A549 (cell line): ENCODE measurements around the gene NOTCH2. TPM values are rescaled to one million over a fixed set of nuclear protein-coding genes. Genes with fewer than 3 reads are reported as not detected.

Experiments
- ATAC-seq, 2 experiments: fragments of 200-7000 bp in 1 of 2; fragments of >200 bp in 1 of 2; cut with Nextera tagmentation in 1 of 2; cut with Tn5 transposase in 1 of 2; 3 replicates each; pipeline versions ENCODE4 v1.8.0 to v1.9.1; 2018 to 2020; ENCODE audit warnings: mild to moderate bottlenecking in 1 of 2, moderate library complexity in 1 of 2
- CTCF ChIA-PET: fragments of 300-600 bp; sonication (Branson Sonifier 250); formaldehyde crosslinking; extraction: SDS; loops from one replicate; lab custom pipeline; 2021; ENCODE audit warnings: antibody characterized with exemption, inconsistent platforms; lab: Yijun Ruan, JAX
- POLR2A ChIA-PET: fragments of 350-600 bp; formaldehyde crosslinking; extraction: SDS; loops from one replicate; lab custom pipeline; 2021; ENCODE audit warnings: antibody characterized with exemption, inconsistent platforms; lab: Yijun Ruan, JAX
- DNase-seq, 2 experiments: peaks; one replicate each; pipeline versions ENCODE4 v3.0.0 to v3.0.0-alpha.2; 2011 to 2016; ENCODE audit warnings: low read depth in 1 of 2, low spot score in 1 of 2
- FAIRE-seq: peaks from 2 replicates; lab custom pipeline; 2011; peaks lifted over from hg19 to GRCh38; lab: Jason Lieb, UNC
- H3K27ac ChIP-seq, 2 experiments: fragments of >200 bp; sonication (Bioruptor Twin); formaldehyde crosslinking; 3 replicates each; pipeline ENCODE4 v1.5.1; 2016 to 2017
- H3K4me1 ChIP-seq: fragments of >200 bp; sonication (Bioruptor Twin); formaldehyde crosslinking; 3 replicates; pipeline ENCODE4 v1.6.1; 2016
- H3K4me2 ChIP-seq: fragments of >200 bp; sonication (Bioruptor Twin); formaldehyde crosslinking; 3 replicates; pipeline ENCODE4 v1.6.1; 2016
- H3K4me3 ChIP-seq: fragments of >200 bp; sonication (Bioruptor Twin); formaldehyde crosslinking; 3 replicates; pipeline ENCODE4 v1.5.1; 2016
- H3K9me3 ChIP-seq: fragments of >200 bp; sonication (Bioruptor Twin); formaldehyde crosslinking; 3 replicates; pipeline ENCODE4 v1.6.1; 2016
- CBX2 ChIP-seq: fragments of 200-600 bp; sonication (generic); IDR thresholded peaks from 2 replicates; pipeline ENCODE4 v1.6.1; 2016; ENCODE audit warnings: low read depth, mild to moderate bottlenecking, borderline replicate concordance
- EHMT2 ChIP-seq: fragments of 200-600 bp; sonication (generic); IDR thresholded peaks from 2 replicates; pipeline ENCODE4 v1.6.1; 2016; ENCODE audit warnings: antibody characterized with exemption, low read depth, mild to moderate bottlenecking, moderate library complexity
- EP300 ChIP-seq, 2 experiments: fragments of >200 bp; sonication (Bioruptor Twin); formaldehyde crosslinking; IDR thresholded peaks; 2 replicates in 1 of 2; 3 replicates in 1 of 2; pipeline ENCODE4 v1.6.1; 2016 to 2017
- KDM5A ChIP-seq: fragments of 200-600 bp; sonication (generic); IDR thresholded peaks from 2 replicates; pipeline ENCODE4 v1.6.1; 2016; ENCODE audit warnings: antibody characterized with exemption, mild to moderate bottlenecking
- MAFK ChIP-seq: fragments of 450-650 bp; IDR thresholded peaks from 2 replicates; pipeline ENCODE4 v1.6.1; 2014; ENCODE audit not compliant: partially characterized antibody
- NPAS2 ChIP-seq: fragments of 250-450 bp; sonication (Bioruptor Pico); IDR thresholded peaks from 2 replicates; pipeline ENCODE4 v1.8.0; 2022; ENCODE audit warnings: mild to moderate bottlenecking, moderate library complexity, borderline replicate concordance
- SREBF2 ChIP-seq: fragments of 450-650 bp; IDR thresholded peaks from 2 replicates; pipeline ENCODE4 v1.6.1; 2014; ENCODE audit warnings: mild to moderate bottlenecking, moderate library complexity
- polyA plus RNA-seq, 4 experiments: library from polyadenylated mRNA; depleted of rRNA in 3 of 4; stranded (reverse); fragments of >200 nt; fragmentation: RNase III in 1 of 4; extraction: RNeasy Plus Mini Kit Qiagen cat#74134 plus additional on column Dnase treatment in 1 of 4; gene quantifications; 2 replicates in 3 of 4; 3 replicates in 1 of 4; pipeline ENCODE4 v1.2.3, GENCODE V29; 2011 to 2017
- TF ChIP-seq, protein P1 (sequence below): IDR thresholded peaks from 2 replicates; pipeline ENCODE4 v1.6.1; 2012; ENCODE audit warnings: low read depth, borderline replicate concordance
- TF ChIP-seq, protein P2 (sequence below): fragments of 150-350 bp; IDR thresholded peaks from 2 replicates; pipeline ENCODE4 v1.6.1; 2014; ENCODE audit warnings: low read depth, mild to moderate bottlenecking, low read length

NOTCH2 gene
- polyA plus RNA-seq, 2 of the 4 experiments (the other 2 are of a cell fraction): 11.6 to 15.0 TPM

DNA sequence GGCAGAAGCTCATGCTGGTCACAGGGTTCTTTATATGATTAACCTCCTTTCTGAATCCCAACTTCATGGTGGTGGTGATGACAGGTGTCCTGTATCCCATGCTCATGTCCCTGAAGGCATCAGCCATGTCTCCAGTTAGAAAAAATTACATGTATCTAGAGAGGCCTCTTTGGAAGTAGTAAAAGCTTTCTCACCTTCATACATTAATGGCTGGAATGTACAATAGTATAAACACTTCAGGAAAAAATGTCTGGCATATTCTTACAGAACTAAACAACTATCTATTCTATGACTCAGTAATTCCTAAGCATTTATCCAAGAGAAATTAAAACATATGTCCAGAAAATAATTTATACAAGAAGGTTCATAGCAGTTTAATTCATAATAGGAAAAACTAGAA, 207.2 kb downstream of the NOTCH2 start:
- Histone ChIP-seq H3K9me3 (no peaks in the 10 kb centered on the region), H3K27ac (no peak overlapping the region), H3K4me3 (no peak overlapping the region), H3K4me2 (no peak overlapping the region), H3K4me1 (no peaks in the 10 kb centered on the region)
- no peak for DNase-seq
- no peak for ATAC-seq
- POLR2A ChIA-PET: no interaction called here
- TF ChIP-seq, protein P1, sequence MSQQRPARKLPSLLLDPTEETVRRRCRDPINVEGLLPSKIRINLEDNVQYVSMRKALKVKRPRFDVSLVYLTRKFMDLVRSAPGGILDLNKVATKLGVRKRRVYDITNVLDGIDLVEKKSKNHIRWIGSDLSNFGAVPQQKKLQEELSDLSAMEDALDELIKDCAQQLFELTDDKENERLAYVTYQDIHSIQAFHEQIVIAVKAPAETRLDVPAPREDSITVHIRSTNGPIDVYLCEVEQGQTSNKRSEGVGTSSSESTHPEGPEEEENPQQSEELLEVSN: no peak
- TF ChIP-seq CBX2 (no peak), MAFK (no peak), EP300 (IDR thresholded peaks at IDR 0.05) (no peak), EHMT2 (no peak), SREBF2 (no peak), KDM5A (no peak), NPAS2 (no peak)
- TF ChIP-seq, protein P2, sequence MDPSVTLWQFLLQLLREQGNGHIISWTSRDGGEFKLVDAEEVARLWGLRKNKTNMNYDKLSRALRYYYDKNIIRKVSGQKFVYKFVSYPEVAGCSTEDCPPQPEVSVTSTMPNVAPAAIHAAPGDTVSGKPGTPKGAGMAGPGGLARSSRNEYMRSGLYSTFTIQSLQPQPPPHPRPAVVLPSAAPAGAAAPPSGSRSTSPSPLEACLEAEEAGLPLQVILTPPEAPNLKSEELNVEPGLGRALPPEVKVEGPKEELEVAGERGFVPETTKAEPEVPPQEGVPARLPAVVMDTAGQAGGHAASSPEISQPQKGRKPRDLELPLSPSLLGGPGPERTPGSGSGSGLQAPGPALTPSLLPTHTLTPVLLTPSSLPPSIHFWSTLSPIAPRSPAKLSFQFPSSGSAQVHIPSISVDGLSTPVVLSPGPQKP: no peak
- FAIRE-seq: no peak
- CTCF ChIA-PET: interaction anchor here (0.8 kb wide), 1 partner anchor 20 kb away, joined by 3 read pairs; no protein-coding TSS in a partner anchor

Other genes with a start within 250 kb of the NOTCH2 start
- not detected in 2 replicates for gene ADAM30, start 173.1 kb downstream of the NOTCH2 start, polyA plus RNA-seq (2011; rRNA removed)
- not detected in 3 replicates for gene ADAM30, start 173.1 kb downstream of the NOTCH2 start, polyA plus RNA-seq (2017; fragmentation: RNase III; extraction: RNeasy Plus Mini Kit Qiagen cat#74134 plus additional on column Dnase treatment)
- 14.7 and 17.7 TPM in 2 replicates for gene SEC22B, start 106.9 kb upstream of the NOTCH2 start, polyA plus RNA-seq (2011; rRNA removed)
- 10.3 to 12.0 TPM (median 11.2 TPM) in 3 replicates for gene SEC22B, start 106.9 kb upstream of the NOTCH2 start, polyA plus RNA-seq (2017; fragmentation: RNase III; extraction: RNeasy Plus Mini Kit Qiagen cat#74134 plus additional on column Dnase treatment)